Measurements from ENCODE around the gene ORM2.

GRCh38 chr9:114327749-114328148, 1.9 kb upstream of the ORM2 start:
- no peak for TF ChIP-seq POLR2A (IDR thresholded peaks at IDR 0.05; ENCODE audit: low read depth, low read length)
- no peak for TF ChIP-seq POLR2AphosphoS5 (IDR thresholded peaks at IDR 0.05; ENCODE audit: low read depth, low read length)
